Gastrocnemius medialis (tissue), 4 donors: Measurements from ENCODE around the gene QPRT. TPM values are rescaled to one million over a fixed set of nuclear protein-coding genes. Genes with fewer than 3 reads are reported as not detected.
A peak's percentile ranks its signal among the peaks of the same experiment; 100 is the strongest.

ENCODE experiments used
- ATAC-seq, 2 donors: fragments of 150-250 bp; one replicate each; pipeline ENCODE4 v1.9.1; 2016
- DNase-seq, 2 donors: peaks; one replicate each; pipeline ENCODE4 v3.0.0-alpha.2; 2019
- H3K27ac ChIP-seq, 4 donors: fragments of 200-600 bp; sonication (generic); 1 replicate in 1 of 4; 2 replicates in 3 of 4; pipeline ENCODE4 v1.5.1; 2016 to 2018; ENCODE audit warnings: mild to moderate bottlenecking in 2 of 4, moderate library complexity in 1 of 4
- H3K27me3 ChIP-seq, 3 donors: fragments of 200-600 bp; sonication (generic) in 2 of 3; 1 replicate in 1 of 3; 2 replicates in 2 of 3; pipeline versions ENCODE4 v1.5.1 to v1.6.0; 2016 to 2019; ENCODE audit warnings: mild to moderate bottlenecking in 1 of 3, moderate library complexity in 1 of 3
- H3K36me3 ChIP-seq, 2 donors: fragments of 200-600 bp; sonication (generic) in 1 of 2; one replicate each; pipeline ENCODE4 v1.5.1; 2017 to 2018
- H3K4me1 ChIP-seq, 2 donors: fragments of 200-600 bp; sonication (generic) in 1 of 2; one replicate each; pipeline ENCODE4 v1.5.1; 2016 to 2017; ENCODE audit warnings: mild to moderate bottlenecking in 2 of 2
- H3K4me3 ChIP-seq, 4 donors: fragments of 200-600 bp; sonication (generic) in 3 of 4; 1 replicate in 1 of 4; 2 replicates in 3 of 4; pipeline ENCODE4 v1.5.1; 2016 to 2019; ENCODE audit warnings: mild to moderate bottlenecking in 2 of 4
- H3K9me3 ChIP-seq, 3 donors: fragments of 200-600 bp; sonication (generic) in 2 of 3; 1 replicate in 1 of 3; 2 replicates in 2 of 3; pipeline ENCODE4 v1.5.1; 2016 to 2019
- POLR2A ChIP-seq, 2 donors: fragments of 450-650 bp; IDR thresholded peaks; one replicate each; pipeline ENCODE4 v1.6.1; 2017; ENCODE audit warnings: antibody characterized with exemption in 2 of 2, mild to moderate bottlenecking in 2 of 2, moderate library complexity in 2 of 2
- in situ Hi-C, 4 donors: fragments of 200-750 bp; cut with MboI; loops; one replicate each; pipeline versions ENCODE4 v1.15.0 to v1.8.0; 2017; ENCODE audit warnings: low sequenced_read_pairs in 4 of 4
- intact Hi-C: fragments of 100-400 bp; cut with DNase I; formaldehyde crosslinking; loops from one replicate; pipeline ENCODE4 v1.15.1; 2023; ENCODE audit warnings: low total_unique reads
- total RNA-seq, 4 donors: library from RNA; depleted of rRNA; stranded (reverse); fragments of >200 nt; gene quantifications; one replicate each; pipeline versions ENCODE4 v1.1.0 to v1.2.3, GENCODE V29; 2016
- TF ChIP-seq, protein P1 (sequence below), 5 experiments: fragments of 450-650 bp in 3 of 5; fragments of 200-600 bp in 2 of 5; sonication (generic) in 2 of 5; IDR thresholded peaks in 4 of 5; conservative IDR thresholded peaks in 1 of 5; 1 replicate in 4 of 5; 2 replicates in 1 of 5; pipeline ENCODE4 v1.5.1; 2016 to 2019; ENCODE audit warnings: antibody characterized with exemption in 5 of 5, mild to moderate bottlenecking in 3 of 5, moderate library complexity in 3 of 5

The QPRT gene
- total RNA-seq, 4 donors from 2014 or later: 0.78 to 2.5 (median 1.5) TPM

DNA sequence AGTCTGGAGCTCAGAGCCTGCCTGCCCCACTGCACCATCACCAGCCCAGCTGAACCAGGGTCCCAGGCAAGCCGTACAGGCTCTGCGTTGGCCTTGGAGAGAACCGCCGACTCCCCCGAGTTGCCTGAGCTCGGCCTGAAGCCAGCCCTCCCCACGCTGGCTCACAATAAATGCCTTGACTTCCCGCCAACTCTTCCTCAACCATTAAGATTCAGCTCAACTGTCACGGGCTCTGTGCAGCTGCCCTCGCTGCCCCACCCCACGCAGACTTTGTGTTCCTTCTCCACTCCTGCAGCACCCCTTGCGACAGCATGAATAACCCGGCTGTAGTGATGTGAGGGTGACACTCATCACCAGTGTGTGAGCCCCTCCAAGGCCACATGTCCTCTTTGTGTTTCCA, 4.8 kb upstream of the QPRT start:
- ATAC-seq: peak; percentile 36 to 42
- peak in 1 of 2 donors; percentile 28 for DNase-seq
- in situ Hi-C loops: no loop called here
- no peaks in the 10 kb centered on the region for H3K36me3 ChIP-seq
- no peaks in the 10 kb centered on the region for H3K9me3 ChIP-seq
- no peak overlapping the region for H3K27ac ChIP-seq
- no peaks in the 10 kb centered on the region for H3K4me1 ChIP-seq
- no peak overlapping the region for H3K4me3 ChIP-seq
- intact Hi-C loops: no loop called here
- no peak for TF ChIP-seq POLR2A (IDR thresholded peaks at IDR 0.05)
- TF ChIP-seq, protein P1, sequence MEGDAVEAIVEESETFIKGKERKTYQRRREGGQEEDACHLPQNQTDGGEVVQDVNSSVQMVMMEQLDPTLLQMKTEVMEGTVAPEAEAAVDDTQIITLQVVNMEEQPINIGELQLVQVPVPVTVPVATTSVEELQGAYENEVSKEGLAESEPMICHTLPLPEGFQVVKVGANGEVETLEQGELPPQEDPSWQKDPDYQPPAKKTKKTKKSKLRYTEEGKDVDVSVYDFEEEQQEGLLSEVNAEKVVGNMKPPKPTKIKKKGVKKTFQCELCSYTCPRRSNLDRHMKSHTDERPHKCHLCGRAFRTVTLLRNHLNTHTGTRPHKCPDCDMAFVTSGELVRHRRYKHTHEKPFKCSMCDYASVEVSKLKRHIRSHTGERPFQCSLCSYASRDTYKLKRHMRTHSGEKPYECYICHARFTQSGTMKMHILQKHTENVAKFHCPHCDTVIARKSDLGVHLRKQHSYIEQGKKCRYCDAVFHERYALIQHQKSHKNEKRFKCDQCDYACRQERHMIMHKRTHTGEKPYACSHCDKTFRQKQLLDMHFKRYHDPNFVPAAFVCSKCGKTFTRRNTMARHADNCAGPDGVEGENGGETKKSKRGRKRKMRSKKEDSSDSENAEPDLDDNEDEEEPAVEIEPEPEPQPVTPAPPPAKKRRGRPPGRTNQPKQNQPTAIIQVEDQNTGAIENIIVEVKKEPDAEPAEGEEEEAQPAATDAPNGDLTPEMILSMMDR (IDR thresholded peaks at IDR 0.05 in 4 of 5, conservative IDR thresholded peaks at IDR 0.05 in 1 of 5): no peak
- no peaks in the 10 kb centered on the region for H3K27me3 ChIP-seq

DNA sequence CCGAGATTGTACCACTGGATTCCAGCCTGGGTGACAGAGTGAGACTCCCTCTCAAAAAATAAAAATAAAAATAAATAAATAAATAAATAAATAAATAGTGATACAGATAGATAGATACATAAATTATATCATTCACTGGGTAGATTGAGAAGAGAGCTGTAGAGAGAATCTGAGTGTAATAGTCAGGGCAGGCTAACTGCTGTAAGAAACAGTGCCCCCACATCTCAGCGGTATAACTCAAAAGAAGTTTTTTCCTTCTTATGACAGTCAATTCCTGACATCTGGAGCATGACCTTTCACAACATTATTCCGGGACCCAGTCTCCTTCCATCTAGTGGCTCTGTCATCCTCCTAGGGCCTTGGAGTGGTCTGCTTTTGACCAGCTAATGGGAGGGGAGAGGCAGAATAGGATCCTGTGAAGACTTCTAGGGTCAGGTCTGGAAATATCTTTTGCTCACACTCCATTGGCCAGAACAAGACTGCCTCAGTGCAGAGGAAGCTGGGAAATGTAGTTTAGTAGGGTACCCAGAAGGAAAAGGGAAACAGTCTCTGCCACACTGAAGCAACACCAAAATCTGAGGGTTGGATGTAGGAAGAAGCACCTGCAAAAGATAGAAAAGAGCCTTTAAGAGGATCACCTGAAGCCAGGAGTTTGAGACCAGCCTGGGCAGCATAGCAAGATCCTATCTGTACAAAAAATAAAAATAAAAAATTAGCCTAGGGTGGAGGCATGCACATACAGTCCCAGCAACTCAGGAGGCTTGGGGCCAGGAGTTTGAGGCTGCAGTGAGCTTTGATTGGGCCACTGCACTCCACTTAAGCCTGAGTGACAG, 3.0 kb upstream of the QPRT start:
- DNase-seq (no peak), ATAC-seq (peak in 1 of 2 donors; percentile 44)
- Histone ChIP-seq H3K9me3 (no peaks in the 10 kb centered on the region), H3K27me3 (no peaks in the 10 kb centered on the region), H3K4me3 (no peak overlapping the region), H3K27ac (no peak overlapping the region), H3K4me1 (no peaks in the 10 kb centered on the region), H3K36me3 (no peaks in the 10 kb centered on the region)
- intact Hi-C loops: no loop called here
- TF ChIP-seq, protein P1 (IDR thresholded peaks at IDR 0.05 in 4 of 5, conservative IDR thresholded peaks at IDR 0.05 in 1 of 5): no peak
- no peak for TF ChIP-seq POLR2A (IDR thresholded peaks at IDR 0.05)
- in situ Hi-C loops: loop anchor here in 2 of 4 donors (25.0 kb wide), 2 partner anchors 336 to 361 kb away; partner anchors contain the start of genes C16orf92 (in 1 of the 2), DOC2A (in 1 of the 2) and TLCD3B (in 1 of the 2)

DNA sequence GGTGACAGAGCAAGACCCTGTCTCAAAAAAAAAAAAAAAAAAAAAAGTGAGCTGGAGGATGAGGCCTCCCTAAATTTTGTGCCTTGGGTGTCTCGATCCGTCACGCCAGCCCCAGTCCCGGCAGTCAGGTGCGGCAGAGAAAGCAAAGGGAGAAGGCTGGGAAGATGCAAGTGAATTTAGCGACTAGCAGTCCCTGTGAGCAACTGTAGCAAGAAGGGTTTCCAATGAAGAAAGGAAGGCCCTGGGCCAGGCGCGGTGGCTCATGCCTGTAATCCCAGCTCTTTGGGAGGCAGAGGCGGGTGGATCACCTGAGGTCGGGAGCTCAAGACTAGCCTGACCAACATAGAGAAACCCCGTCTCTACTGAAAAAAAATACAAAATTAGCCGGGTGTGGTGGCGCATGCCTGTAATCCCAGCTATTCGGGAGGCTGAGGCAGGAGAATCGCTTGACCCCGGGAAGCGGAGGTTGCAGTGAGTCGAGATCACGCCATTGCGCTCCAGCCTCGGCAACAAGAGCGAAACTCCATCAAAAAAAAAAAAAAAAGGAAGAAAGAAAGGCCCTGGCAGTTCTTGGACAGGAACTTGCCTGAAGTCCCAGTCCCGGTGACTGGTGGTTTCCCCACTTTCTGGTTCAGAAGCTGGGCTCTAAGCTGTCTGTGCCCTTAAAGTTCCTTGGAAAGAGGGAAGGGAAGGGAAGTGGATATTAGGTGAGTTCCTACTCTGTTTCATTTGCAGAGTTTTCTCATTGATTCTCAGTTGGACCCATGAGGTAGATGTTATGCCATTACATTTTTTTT, 1.8 kb upstream of the QPRT start:
- in situ Hi-C loops (loop anchor here in 2 of 4 donors (25.0 kb wide), 2 partner anchors 335 to 360 kb away; partner anchors contain the start of genes C16orf92 (in 1 of the 2), DOC2A (in 1 of the 2) and TLCD3B (in 1 of the 2)), intact Hi-C loops (no loop called here)
- Histone ChIP-seq H3K36me3 (no peaks in the 10 kb centered on the region), H3K4me3 (no peak overlapping the region), H3K9me3 (no peaks in the 10 kb centered on the region), H3K27me3 (no peaks in the 10 kb centered on the region), H3K27ac (no peak overlapping the region), H3K4me1 (no peaks in the 10 kb centered on the region)
- TF ChIP-seq POLR2A (IDR thresholded peaks at IDR 0.05): no peak
- no peak for ATAC-seq
- no peak for DNase-seq

DNA sequence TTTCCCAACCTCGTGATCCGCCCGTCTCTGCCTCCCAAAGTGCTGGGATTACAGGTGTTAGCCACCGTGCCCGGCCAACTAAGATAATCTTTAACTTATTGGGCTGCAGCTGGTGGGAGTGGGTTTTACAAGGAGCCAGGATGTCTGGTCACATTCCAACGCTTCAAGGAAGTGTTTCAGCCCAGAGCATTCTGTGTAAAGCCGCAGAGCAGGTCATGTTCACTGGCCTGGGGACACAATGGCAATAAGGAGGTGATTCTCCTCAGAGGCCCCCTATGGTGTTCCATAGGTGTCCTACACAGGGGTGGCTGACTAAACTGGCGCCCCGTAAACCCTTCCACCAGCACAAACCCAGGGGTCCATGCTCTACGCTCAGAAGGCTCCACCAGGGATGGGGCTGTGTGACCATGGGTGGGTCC, 1.2 kb downstream of the QPRT start:
- DNase-seq (no peak), ATAC-seq (no peak)
- Histone ChIP-seq H3K27ac (no peak overlapping the region), H3K4me1 (no peaks in the 10 kb centered on the region), H3K4me3 (no peak overlapping the region), H3K27me3 (no peaks in the 10 kb centered on the region), H3K36me3 (no peaks in the 10 kb centered on the region), H3K9me3 (no peaks in the 10 kb centered on the region)
- TF ChIP-seq, protein P1 (IDR thresholded peaks at IDR 0.05 in 4 of 5, conservative IDR thresholded peaks at IDR 0.05 in 1 of 5): no peak
- no peak for TF ChIP-seq POLR2A (IDR thresholded peaks at IDR 0.05)
- intact Hi-C loops (no loop called here), in situ Hi-C loops (loop anchor here in 2 of 4 donors (25.0 kb wide), 2 partner anchors 332 to 357 kb away; partner anchors contain the start of genes C16orf92 (in 1 of the 2), DOC2A (in 1 of the 2) and TLCD3B (in 1 of the 2))
